Left ventricle myocardium inferior (tissue), 1 donor: ENCODE measurements around the gene SAMD14. TPM values are rescaled to one million over a fixed set of nuclear protein-coding genes. Genes with fewer than 3 reads are reported as not detected.

Source experiments
- DNase-seq: peaks from one replicate; pipeline ENCODE4 v3.0.0-alpha.2; 2020
- H3K27ac ChIP-seq: fragments of 200-600 bp; replicated peaks from 2 replicates; pipeline ENCODE4 v1.8.0; 2021
- H3K27me3 ChIP-seq: fragments of 200-600 bp; 2 replicates; pipeline ENCODE4 v1.8.0; 2021; ENCODE audit warnings: low read depth
- H3K36me3 ChIP-seq: fragments of 200-600 bp; 2 replicates; pipeline ENCODE4 v1.8.0; 2021
- H3K4me1 ChIP-seq: fragments of 200-600 bp; 2 replicates; pipeline ENCODE4 v1.8.0; 2021
- H3K4me3 ChIP-seq: fragments of 200-600 bp; 2 replicates; pipeline ENCODE4 v1.8.0; 2021; ENCODE audit warnings: mild to moderate bottlenecking, moderate library complexity
- H3K9me3 ChIP-seq: fragments of 200-600 bp; replicated peaks from 2 replicates; pipeline ENCODE4 v1.8.0; 2021
- CTCF ChIP-seq: fragments of 200-600 bp; IDR thresholded peaks from 2 replicates; pipeline ENCODE4 v1.8.0; 2021; ENCODE audit warnings: antibody characterized with exemption, mild to moderate bottlenecking, borderline replicate concordance
- intact Hi-C: fragments of 100-400 bp; cut with micrococcal nuclease; formaldehyde crosslinking; loops from one replicate; pipeline ENCODE4 v1.11.0; 2022
- total RNA-seq: library from RNA; stranded (reverse); fragmentation: NEBNext Ultra II Directional; extraction: Animal tissue kit (Norgen Biotek cat#: 25700); gene quantifications from one replicate; pipeline ENCODE4 v1.2.1, GENCODE V29; 2021
- donor health status: DM: no; HTN: yes; CAD: no; lungs with severe emphysema.

Gene SAMD14
- total RNA-seq, 1 donor from 2014 or later: 1.6 TPM

GRCh38 chr17:50143461-50144176, 13.7 kb upstream of the SAMD14 start:
- intact Hi-C loops: no loop called here
- Histone ChIP-seq H3K27ac (peak overlapping the region; percentile 98), H3K4me3 (no peak overlapping the region), H3K27me3 (no peaks in the 10 kb centered on the region), H3K9me3 (no peaks in the 10 kb centered on the region), H3K36me3 (peaks cover 66% of the 10 kb centered on the region), H3K4me1 (peaks cover 86% of the 10 kb centered on the region)
- TF ChIP-seq CTCF: no peak
- DNase-seq: no peak

- peaks cover 67% of the 10 kb centered on the region for H3K4me1 ChIP-seq
- H3K27ac ChIP-seq: peak overlapping the region; percentile 74
Measured at GRCh38 chr17:50141745-50142110, 11.8 kb upstream of the SAMD14 start.

GRCh38 chr17:50141026-50141744, 11.2 kb upstream of the SAMD14 start:
- H3K36me3 ChIP-seq: peaks cover 89% of the 10 kb centered on the region
- peak overlapping the region; percentile 74 for H3K27ac ChIP-seq
- intact Hi-C loops: no loop called here
- TF ChIP-seq CTCF: no peak
- no peaks in the 10 kb centered on the region for H3K9me3 ChIP-seq
- no peaks in the 10 kb centered on the region for H3K27me3 ChIP-seq
- H3K4me3 ChIP-seq: peak overlapping the region; percentile 28
- peaks cover 61% of the 10 kb centered on the region for H3K4me1 ChIP-seq
- no peak for DNase-seq

More at GRCh38 chr17:50141745-50142110, 11.8 kb upstream of the SAMD14 start:
- no peaks in the 10 kb centered on the region for H3K9me3 ChIP-seq
- no peak for TF ChIP-seq CTCF
- intact Hi-C loops: no loop called here
- DNase-seq: no peak
- H3K4me3 ChIP-seq: peak overlapping the region; percentile 6
- peaks cover 84% of the 10 kb centered on the region for H3K36me3 ChIP-seq
- no peaks in the 10 kb centered on the region for H3K27me3 ChIP-seq

GRCh38 chr17:50139950-50140885, 10.3 kb upstream of the SAMD14 start:
- peak overlapping the region; percentile 28 for H3K4me3 ChIP-seq
- H3K36me3 ChIP-seq: peaks cover 97% of the 10 kb centered on the region
- no peaks in the 10 kb centered on the region for H3K27me3 ChIP-seq
- intact Hi-C loops: no loop called here
- H3K4me1 ChIP-seq: peaks cover 52% of the 10 kb centered on the region
- H3K9me3 ChIP-seq: no peaks in the 10 kb centered on the region
- DNase-seq: peak; percentile 81
- TF ChIP-seq CTCF: peak; percentile 95
- H3K27ac ChIP-seq: peak overlapping the region; percentile 74

- TF ChIP-seq CTCF: no peak
- Histone ChIP-seq H3K27me3 (no peaks in the 10 kb centered on the region), H3K4me1 (peaks cover 47% of the 10 kb centered on the region), H3K4me3 (no peak overlapping the region), H3K9me3 (no peaks in the 10 kb centered on the region), H3K27ac (peak overlapping the region; percentile 74), H3K36me3 (peaks cover 97% of the 10 kb centered on the region)
- DNase-seq: no peak
- intact Hi-C loops: no loop called here
Measured at GRCh38 chr17:50139185-50139783, 9.3 kb upstream of the SAMD14 start.
